HG03095 (cell line): ENCODE results near the gene TMEM190.
"Not testable (repeated sequence)": the region's sequence is repeated elsewhere in the genome, so short reads cannot be mapped to it uniquely, and the experiment has no call there.

Experiments
- ATAC-seq: cut with Tn5 transposase; IDR thresholded peaks from one replicate; pipeline ENCODE4 v1.9.1; 2021; ENCODE audit warnings: moderate library complexity; ENCODE audit not compliant: unreplicated experiment

TMEM190 gene

GRCh38 chr19:55389386-55390317, 13.0 kb downstream of the TMEM190 start:
- ATAC-seq, result no peak

- ATAC-seq, result no peak
Observed at GRCh38 chr19:55390461-55390880, 13.8 kb downstream of the TMEM190 start.

GRCh38 chr19:55391191-55391670, 14.6 kb downstream of the TMEM190 start:
- no peak for ATAC-seq

GRCh38 chr19:55391702-55392615, 15.3 kb downstream of the TMEM190 start:
- ATAC-seq, result no peak

GRCh38 chr19:55392820-55393761, 16.5 kb downstream of the TMEM190 start:
- no peak for ATAC-seq

- no peak for ATAC-seq
Observed at GRCh38 chr19:55398200-55398925, 21.7 kb downstream of the TMEM190 start.

GRCh38 chr19:55400281-55401087, 23.9 kb downstream of the TMEM190 start:
- no peak for ATAC-seq

GRCh38 chr19:55401390-55401789, 24.8 kb downstream of the TMEM190 start:
- ATAC-seq, result not testable (repeated sequence)

- ATAC-seq, result no peak
Observed at GRCh38 chr19:55402509-55402908, 25.9 kb downstream of the TMEM190 start.

- no peak for ATAC-seq
Observed at GRCh38 chr19:55405638-55406037, 29.0 kb downstream of the TMEM190 start.

GRCh38 chr19:55406091-55406825, 29.6 kb downstream of the TMEM190 start:
- no peak for ATAC-seq

- ATAC-seq, result no peak
Observed at GRCh38 chr19:55406826-55407549, 30.4 kb downstream of the TMEM190 start.

GRCh38 chr19:55407550-55407799, 30.8 kb downstream of the TMEM190 start, which contains the start of gene UBE2S:
TSS of gene UBE2S (minus strand) at chr19:55407788. CDS start at chr19:55407589, 199 bp downstream.
- ATAC-seq, result peak; percentile 23

- ATAC-seq, result peak; percentile 73
Observed at GRCh38 chr19:55407800-55408532, 31.3 kb downstream of the TMEM190 start.

- no peak for ATAC-seq
Observed at GRCh38 chr19:55408533-55408872, 31.9 kb downstream of the TMEM190 start.

GRCh38 chr19:55409179-55409578, 32.6 kb downstream of the TMEM190 start:
- ATAC-seq, result not testable (repeated sequence)

GRCh38 chr19:55410168-55410567, 33.5 kb downstream of the TMEM190 start:
- ATAC-seq, result no peak
